ENCODE measurements around the gene POLR2E. TPM values are rescaled to one million over a fixed set of nuclear protein-coding genes. Genes with fewer than 3 reads are reported as not detected.

Gene POLR2E
- total and polyA plus RNA-seq, 10 of the 15 experiments (the other 5 are each of a cell fraction or from before 2014, with no cell fraction given), result 4.0 to 487 (median 200) TPM

DNA sequence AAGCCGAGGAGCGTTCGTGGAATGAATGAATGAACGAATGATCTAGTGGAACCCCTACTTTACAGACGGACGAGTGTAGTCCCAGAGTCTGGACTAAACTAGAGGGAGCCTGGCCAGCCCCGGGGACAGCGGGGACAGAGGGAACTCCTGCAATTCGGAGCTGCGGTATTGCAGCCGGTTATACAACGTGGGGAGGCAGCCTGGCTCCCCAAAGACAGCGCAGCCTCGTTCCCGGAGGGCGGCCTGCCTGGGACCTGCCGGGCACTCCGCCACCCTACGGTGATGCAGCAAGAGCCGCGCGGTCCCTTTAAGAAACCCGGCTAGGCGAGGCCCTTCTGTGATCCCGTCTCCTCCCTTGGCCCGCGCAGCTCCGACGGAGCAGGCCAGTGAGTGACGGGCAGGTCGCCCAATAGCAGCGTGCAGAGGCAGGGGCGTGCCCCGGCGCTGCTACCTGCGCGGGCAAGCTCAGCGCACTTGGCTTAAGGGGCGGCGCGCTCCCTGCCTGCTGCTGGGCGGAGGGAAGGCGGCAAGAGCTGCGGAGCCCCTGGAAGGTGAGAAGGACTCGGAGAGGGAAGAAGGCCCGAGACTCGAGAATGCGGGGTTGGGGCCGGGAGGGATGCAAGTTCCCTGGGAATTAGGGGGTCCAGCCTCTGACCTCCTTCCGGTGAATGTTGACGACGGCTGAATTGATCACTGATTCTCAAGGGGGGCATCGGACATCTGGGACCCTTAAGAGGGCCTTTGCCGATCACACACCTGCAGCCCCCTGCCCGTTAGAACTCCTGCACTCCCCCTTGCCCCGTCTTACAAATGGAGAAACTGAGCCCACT is 55.3 kb downstream of the POLR2E start, which contains the start of gene ABCA7 (continued):
- TF ChIP-seq, protein P1, sequence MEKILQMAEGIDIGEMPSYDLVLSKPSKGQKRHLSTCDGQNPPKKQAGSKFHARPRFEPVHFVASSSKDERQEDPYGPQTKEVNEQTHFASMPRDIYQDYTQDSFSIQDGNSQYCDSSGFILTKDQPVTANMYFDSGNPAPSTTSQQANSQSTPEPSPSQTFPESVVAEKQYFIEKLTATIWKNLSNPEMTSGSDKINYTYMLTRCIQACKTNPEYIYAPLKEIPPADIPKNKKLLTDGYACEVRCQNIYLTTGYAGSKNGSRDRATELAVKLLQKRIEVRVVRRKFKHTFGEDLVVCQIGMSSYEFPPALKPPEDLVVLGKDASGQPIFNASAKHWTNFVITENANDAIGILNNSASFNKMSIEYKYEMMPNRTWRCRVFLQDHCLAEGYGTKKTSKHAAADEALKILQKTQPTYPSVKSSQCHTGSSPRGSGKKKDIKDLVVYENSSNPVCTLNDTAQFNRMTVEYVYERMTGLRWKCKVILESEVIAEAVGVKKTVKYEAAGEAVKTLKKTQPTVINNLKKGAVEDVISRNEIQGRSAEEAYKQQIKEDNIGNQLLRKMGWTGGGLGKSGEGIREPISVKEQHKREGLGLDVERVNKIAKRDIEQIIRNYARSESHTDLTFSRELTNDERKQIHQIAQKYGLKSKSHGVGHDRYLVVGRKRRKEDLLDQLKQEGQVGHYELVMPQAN (conservative IDR thresholded peaks at IDR 0.05), result peak; percentile 48
- no peak for TF ChIP-seq SREBF2 (IDR thresholded peaks at IDR 0.05; ENCODE audit: low read length)
- TF ChIP-seq TCF7 (IDR thresholded peaks at IDR 0.05; ENCODE audit: borderline replicate concordance), result no peak
- peak; percentile 68; the same call in 1 of the 2 replicates for TF ChIP-seq TARDBP (IDR thresholded peaks at IDR 0.05; ENCODE audit: borderline replicate concordance)
- TF ChIP-seq, protein P2, sequence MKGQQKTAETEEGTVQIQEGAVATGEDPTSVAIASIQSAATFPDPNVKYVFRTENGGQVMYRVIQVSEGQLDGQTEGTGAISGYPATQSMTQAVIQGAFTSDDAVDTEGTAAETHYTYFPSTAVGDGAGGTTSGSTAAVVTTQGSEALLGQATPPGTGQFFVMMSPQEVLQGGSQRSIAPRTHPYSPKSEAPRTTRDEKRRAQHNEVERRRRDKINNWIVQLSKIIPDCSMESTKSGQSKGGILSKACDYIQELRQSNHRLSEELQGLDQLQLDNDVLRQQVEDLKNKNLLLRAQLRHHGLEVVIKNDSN (IDR thresholded peaks at IDR 0.05; ENCODE audit: borderline replicate concordance, extremely low read length, insufficient read depth, low read depth, low read length), result no peak
- no peak for TF ChIP-seq PML (IDR thresholded peaks at IDR 0.05; ENCODE audit: low read length)
- TF ChIP-seq SIN3A (IDR thresholded peaks at IDR 0.05; ENCODE audit: low read depth, low read length), result peak; percentile 51; the same call in 1 of the 2 replicates
- TF ChIP-seq RUNX3 (IDR thresholded peaks at IDR 0.05; ENCODE audit: low read length), result no peak; the same call in 1 of the 2 replicates
- TF ChIP-seq CHD2 (IDR thresholded peaks at IDR 0.05; ENCODE audit: borderline replicate concordance, low read depth, low read length), result peak; percentile 94
- TF ChIP-seq HDAC6 (IDR thresholded peaks at IDR 0.05; ENCODE audit: unreplicated experiment), result no peak
- TF ChIP-seq KLF5 (IDR thresholded peaks at IDR 0.05; ENCODE audit: partially characterized antibody), result peak; percentile 52
- peak; percentile 50; the same call in 1 of the 2 replicates for TF ChIP-seq ZBED1 (IDR thresholded peaks at IDR 0.05; ENCODE audit: borderline replicate concordance)
- peak; percentile 14; the same call in 1 of the 2 replicates for TF ChIP-seq NR2F1 (conservative IDR thresholded peaks at IDR 0.05)
- no peak for TF ChIP-seq ZNF622 (IDR thresholded peaks at IDR 0.05)
- TF ChIP-seq NFIC (IDR thresholded peaks at IDR 0.05; ENCODE audit: low read depth, low read length), result no peak
- peak; percentile 45; the same call in 1 of the 2 replicates for TF ChIP-seq MTA3 (IDR thresholded peaks at IDR 0.05; ENCODE audit: borderline replicate concordance, low read length)
- peak; percentile 3 for TF ChIP-seq MEF2B (IDR thresholded peaks at IDR 0.05; ENCODE audit: partially characterized antibody, poor library complexity, severe bottlenecking)
- TF ChIP-seq KAT2A (conservative IDR thresholded peaks at IDR 0.05; ENCODE audit: control insufficient read depth, low read depth, low read length), result no peak
- no peak for TF ChIP-seq SIX5 (IDR thresholded peaks at IDR 0.05; ENCODE audit: low read depth, low read length, severe bottlenecking)
- peak; percentile 32; the same call in 1 of the 2 replicates for TF ChIP-seq HCFC1 (IDR thresholded peaks at IDR 0.05; ENCODE audit: low read length)
- no peak for TF ChIP-seq SMARCA5 (IDR thresholded peaks at IDR 0.05)
- TF ChIP-seq, protein P3, sequence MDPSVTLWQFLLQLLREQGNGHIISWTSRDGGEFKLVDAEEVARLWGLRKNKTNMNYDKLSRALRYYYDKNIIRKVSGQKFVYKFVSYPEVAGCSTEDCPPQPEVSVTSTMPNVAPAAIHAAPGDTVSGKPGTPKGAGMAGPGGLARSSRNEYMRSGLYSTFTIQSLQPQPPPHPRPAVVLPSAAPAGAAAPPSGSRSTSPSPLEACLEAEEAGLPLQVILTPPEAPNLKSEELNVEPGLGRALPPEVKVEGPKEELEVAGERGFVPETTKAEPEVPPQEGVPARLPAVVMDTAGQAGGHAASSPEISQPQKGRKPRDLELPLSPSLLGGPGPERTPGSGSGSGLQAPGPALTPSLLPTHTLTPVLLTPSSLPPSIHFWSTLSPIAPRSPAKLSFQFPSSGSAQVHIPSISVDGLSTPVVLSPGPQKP (IDR thresholded peaks at IDR 0.05; ENCODE audit: low read depth, low read length), result no peak
- no peak; a peak in 1 of 4 replicates for TF ChIP-seq IKZF2 (IDR thresholded peaks at IDR 0.05)
- TF ChIP-seq SMAD1 (IDR thresholded peaks at IDR 0.05; ENCODE audit: low read depth, partially characterized antibody), result no peak
- TF ChIP-seq HDGF (IDR thresholded peaks at IDR 0.05), result peak; percentile 80
- TF ChIP-seq POLR2A (IDR thresholded peaks at IDR 0.05; ENCODE audit: low read depth, low read length), result peak; percentile 94
- no peak for TF ChIP-seq JUNB (IDR thresholded peaks at IDR 0.05)
- TF ChIP-seq, protein P4, sequence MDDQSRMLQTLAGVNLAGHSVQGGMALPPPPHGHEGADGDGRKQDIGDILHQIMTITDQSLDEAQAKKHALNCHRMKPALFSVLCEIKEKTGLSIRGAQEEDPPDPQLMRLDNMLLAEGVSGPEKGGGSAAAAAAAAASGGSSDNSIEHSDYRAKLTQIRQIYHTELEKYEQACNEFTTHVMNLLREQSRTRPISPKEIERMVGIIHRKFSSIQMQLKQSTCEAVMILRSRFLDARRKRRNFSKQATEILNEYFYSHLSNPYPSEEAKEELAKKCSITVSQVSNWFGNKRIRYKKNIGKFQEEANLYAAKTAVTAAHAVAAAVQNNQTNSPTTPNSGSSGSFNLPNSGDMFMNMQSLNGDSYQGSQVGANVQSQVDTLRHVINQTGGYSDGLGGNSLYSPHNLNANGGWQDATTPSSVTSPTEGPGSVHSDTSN (IDR thresholded peaks at IDR 0.05; ENCODE audit: insufficient replicate concordance, low read depth, low read length), result peak; percentile 99

Data from GM12878 (cell line).